ENCODE data around the gene PLPP4.

PLPP4 gene

DNA sequence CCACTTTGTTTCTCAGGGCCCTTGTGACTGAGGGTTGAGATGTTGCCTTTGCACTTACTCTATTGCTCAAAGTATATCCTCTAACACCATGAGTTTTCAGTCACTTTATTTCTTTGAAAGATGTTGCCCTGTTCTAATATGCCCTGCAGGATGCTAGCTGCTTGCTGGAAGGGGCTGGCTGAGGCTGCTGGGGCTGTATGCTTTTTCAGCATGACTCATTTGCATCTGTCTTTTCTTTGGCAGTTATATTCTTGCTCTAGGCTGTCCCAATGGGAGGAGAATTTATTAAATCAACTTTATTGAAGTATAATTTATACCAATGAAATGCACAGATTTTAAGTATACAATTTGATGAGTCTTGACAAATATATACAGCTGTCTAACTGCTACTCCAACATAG lies 157.7 kb downstream of the PLPP4 start:
- DNase-seq, result no peak

DNA sequence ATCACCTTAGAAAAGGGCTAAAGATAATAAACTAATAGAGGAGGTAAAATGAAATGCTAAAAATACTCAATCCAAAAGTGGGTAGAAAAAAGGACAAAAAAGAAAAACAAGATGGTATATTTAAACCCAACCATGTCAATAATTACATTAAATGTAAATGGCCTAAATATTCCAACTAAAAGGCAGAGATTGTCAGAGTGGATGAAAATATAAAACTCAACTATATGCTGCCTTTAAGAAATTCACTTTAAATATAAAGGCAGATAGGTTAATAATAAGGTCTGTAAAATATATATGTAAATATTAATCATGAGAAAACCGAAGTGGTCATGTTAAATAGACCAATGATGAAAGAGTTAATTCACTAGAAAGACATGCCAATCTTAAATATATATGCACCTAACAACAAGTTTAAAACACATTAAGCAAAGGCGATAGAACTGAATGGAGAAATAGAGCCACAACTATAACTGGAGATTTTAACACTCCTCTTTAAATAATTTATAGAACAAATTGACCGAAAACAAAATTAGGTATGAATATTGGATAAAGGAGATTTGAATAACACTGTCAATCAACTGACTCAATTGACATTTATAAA lies 159.4 kb downstream of the PLPP4 start:
- DNase-seq, result no peak

DNA sequence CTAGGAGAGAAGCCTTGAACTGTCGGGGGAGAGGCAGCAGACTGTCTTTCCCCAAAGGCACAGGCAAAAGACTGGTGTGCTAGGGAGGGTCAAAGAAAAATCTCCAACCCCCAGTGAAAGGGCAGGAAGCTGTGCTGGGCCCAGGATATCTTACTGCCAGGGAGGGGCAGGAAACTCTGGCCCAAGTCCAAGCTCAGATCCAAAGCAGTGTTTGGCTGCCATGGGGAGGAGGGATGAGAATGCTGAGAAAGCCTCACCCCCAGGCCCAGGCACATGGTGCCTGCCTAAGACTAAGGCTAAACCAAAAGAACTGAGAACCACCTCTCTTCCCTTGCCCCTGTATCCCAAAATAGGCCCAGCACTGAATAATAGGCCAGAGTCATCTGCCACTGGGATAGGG lies 171.2 kb downstream of the PLPP4 start:
- no peak for DNase-seq

DNA sequence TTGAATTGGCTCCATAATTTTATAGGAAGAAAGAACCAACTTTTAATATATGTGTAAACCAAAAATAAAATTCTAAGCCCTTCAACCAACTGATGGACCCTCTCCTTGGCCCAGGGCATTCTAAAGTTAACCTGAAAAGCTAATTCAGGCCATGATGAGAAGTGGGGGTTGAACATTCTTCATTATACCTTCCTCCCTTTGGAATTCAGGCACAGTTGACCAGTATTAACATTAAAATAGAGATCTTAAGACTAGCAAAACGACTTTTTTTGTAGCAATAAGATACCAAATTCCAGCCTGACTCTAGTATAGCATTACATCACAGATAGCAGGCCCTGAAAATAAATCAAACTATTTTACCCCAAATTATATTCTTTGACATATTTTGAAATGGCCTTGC lies 173.2 kb downstream of the PLPP4 start:
- no peak for DNase-seq

DNA sequence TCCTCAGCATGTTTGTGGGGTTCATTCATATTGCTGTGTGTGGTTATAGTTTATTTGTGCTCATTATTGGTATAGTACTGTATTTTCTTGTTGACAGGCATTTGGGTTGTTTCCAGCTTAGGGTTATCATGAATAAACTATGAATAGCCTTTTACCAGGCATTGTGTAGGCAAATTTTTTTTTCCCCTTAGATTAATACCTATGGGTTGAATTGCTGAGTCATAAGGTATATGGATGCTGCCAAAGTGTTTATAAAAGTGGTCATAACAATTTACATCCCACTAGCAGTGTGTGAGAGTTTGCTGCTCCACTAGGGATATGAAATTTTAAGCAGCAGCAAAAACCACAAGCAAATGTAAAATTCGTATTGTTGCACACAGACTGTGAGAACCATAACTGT lies 175.0 kb downstream of the PLPP4 start:
- DNase-seq, result no peak

DNA sequence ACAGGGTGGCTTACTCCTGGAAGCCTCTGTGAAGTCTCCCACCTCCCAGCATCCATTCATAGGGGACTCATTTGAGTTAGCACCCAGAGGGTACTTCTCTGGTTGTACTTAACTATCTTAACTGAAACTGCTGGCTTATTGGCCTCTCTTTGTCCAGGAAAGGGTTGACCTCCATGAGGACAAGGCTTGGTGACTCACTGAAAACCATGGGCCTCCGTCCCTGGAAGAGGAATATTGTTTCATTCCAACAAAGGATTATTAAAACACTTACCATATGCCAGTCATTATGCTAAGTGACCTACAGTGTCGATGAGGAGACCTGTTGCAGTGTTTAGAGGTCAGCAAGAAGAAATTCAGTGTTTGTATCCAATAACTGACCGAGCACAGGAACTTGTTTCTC lies 175.9 kb downstream of the PLPP4 start:
- no peak for DNase-seq

DNA sequence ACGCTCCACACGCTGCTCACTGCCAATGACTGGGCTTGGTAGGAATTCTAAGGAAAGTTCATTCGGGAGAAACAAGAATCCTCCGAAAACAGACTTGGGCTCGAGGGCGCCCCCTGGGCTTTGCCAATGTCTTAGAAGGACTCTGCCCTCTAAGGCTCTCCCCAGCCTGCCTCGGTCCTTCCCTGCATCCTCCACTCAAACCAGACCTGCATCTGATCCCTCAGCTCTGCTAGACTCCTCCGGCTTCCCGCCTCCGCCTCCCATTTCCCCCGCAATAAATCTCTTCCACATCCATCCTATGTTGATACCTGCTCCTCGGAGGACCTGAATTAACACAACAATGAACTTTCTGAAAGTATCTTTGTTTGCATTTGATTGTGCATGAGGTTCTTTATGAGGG lies 177.6 kb downstream of the PLPP4 start:
- no peak for DNase-seq

Data from activated CD8-positive, alpha-beta memory T cell treated with anti-CD3 and anti-CD28 coated beads, Interleukin-2, amount 50 U/mL, for 48 hours (primary cell).